Measurements from ENCODE around the gene PATL1. TPM values are rescaled to one million over a fixed set of nuclear protein-coding genes. Genes with fewer than 3 reads are reported as not detected.

Gene PATL1
- polyA plus RNA-seq, 1 of the 3 experiments (the other 2 are of a cell fraction): 20.5 TPM

- no peak for TF ChIP-seq IRF3 (IDR thresholded peaks at IDR 0.05; ENCODE audit: low read depth, low read length)
- TF ChIP-seq NFIC (IDR thresholded peaks at IDR 0.05; ENCODE audit: borderline replicate concordance): no peak; the same call in 1 of the 2 replicates
- peak; percentile 73; the same call in 1 of the 2 replicates for TF ChIP-seq FOSL2 (IDR thresholded peaks at IDR 0.05; ENCODE audit: borderline replicate concordance, low read depth)
- no peak for TF ChIP-seq YY1 (IDR thresholded peaks at IDR 0.05; ENCODE audit: low read depth)
- no peak for TF ChIP-seq GABPA (IDR thresholded peaks at IDR 0.05; ENCODE audit: low read depth)
- TF ChIP-seq TAF1 (IDR thresholded peaks at IDR 0.05; ENCODE audit: borderline replicate concordance, low read depth, low read length): no peak
- no peak for TF ChIP-seq NRF1 (IDR thresholded peaks at IDR 0.05; ENCODE audit: low read depth, low read length)
- no peak for TF ChIP-seq CTCF (IDR thresholded peaks at IDR 0.05)
- TF ChIP-seq EP300 (IDR thresholded peaks at IDR 0.05; ENCODE audit: borderline replicate concordance in 1 of 2, low read depth in 1 of 2, low read length in 1 of 2): peak in 1 of 2 experiments; percentile 60; a peak in 1 of 4 replicates
- no peak for TF ChIP-seq ZBTB33 (IDR thresholded peaks at IDR 0.05; ENCODE audit: borderline replicate concordance, low read depth)
- 0 out of 2 replicates have a peak, but pooled peaks have one; percentile 57 for TF ChIP-seq TEAD4 (IDR thresholded peaks at IDR 0.05; ENCODE audit: borderline replicate concordance, insufficient read depth)
- TF ChIP-seq SIN3A (IDR thresholded peaks at IDR 0.05; ENCODE audit: borderline replicate concordance, low read depth, low read length): no peak
- no peak for TF ChIP-seq USF2 (IDR thresholded peaks at IDR 0.05; ENCODE audit: borderline replicate concordance, low read depth, low read length)
These were observed 39.7 kb upstream of the PATL1 start (continued) for GRCh38 chr11:59708537-59708936.

- no peaks in the 10 kb centered on the region for H3K27me3 ChIP-seq (ENCODE audit: insufficient read depth)
- DNase-seq: no peak
- H3K4me3 ChIP-seq (ENCODE audit: low read depth in 2 of 2, low read length in 1 of 2): no peak overlapping the region
- TF ChIP-seq ZBTB33 (IDR thresholded peaks at IDR 0.05; ENCODE audit: borderline replicate concordance, low read depth): no peak
- no peak for TF ChIP-seq YY1 (IDR thresholded peaks at IDR 0.05; ENCODE audit: low read depth)
- no peak for TF ChIP-seq EP300 (IDR thresholded peaks at IDR 0.05; ENCODE audit: borderline replicate concordance in 1 of 2, low read depth in 1 of 2, low read length in 1 of 2)
- TF ChIP-seq JUND (IDR thresholded peaks at IDR 0.05): no peak
- TF ChIP-seq POLR2AphosphoS5 (IDR thresholded peaks at IDR 0.05; ENCODE audit: low read depth, low read length): no peak
- no peak for TF ChIP-seq CTCF (IDR thresholded peaks at IDR 0.05)
- no peak for TF ChIP-seq NFIC (IDR thresholded peaks at IDR 0.05; ENCODE audit: borderline replicate concordance)
- TF ChIP-seq EZH2phosphoT487 (IDR thresholded peaks at IDR 0.05; ENCODE audit: borderline replicate concordance, low read depth): no peak
- TF ChIP-seq RAD21 (IDR thresholded peaks at IDR 0.05; ENCODE audit: low read length): no peak
- no peak for TF ChIP-seq CHD2 (IDR thresholded peaks at IDR 0.05; ENCODE audit: low read length, partially characterized antibody)
- no peak for TF ChIP-seq FOXJ3 (CRISPR knock-in tag; IDR thresholded peaks at IDR 0.05)
- no peak for TF ChIP-seq GATA2 (CRISPR knock-in tag; IDR thresholded peaks at IDR 0.05)
- ChIA-PET POLR2A (no interaction called here), CTCF (no interaction called here)
- no peaks in the 10 kb centered on the region for H3K9me3 ChIP-seq
- WGBS (ENCODE audit: low lambda C conversion rate): 29% methylated on average over 1 of the region's 1 CpG
- peaks cover 0 to 14% of the 10 kb centered on the region in 2 experiments; a peak in 1 of 4 replicates for H3K4me1 ChIP-seq (ENCODE audit: control insufficient read depth in 1 of 2, insufficient read depth in 2 of 2, low read depth in 1 of 2, low read length in 1 of 2)
- peak overlapping the region; percentile 50; the same call in 1 of the 2 replicates for H3K9ac ChIP-seq
- peak overlapping the region; percentile 58 to 88; a peak in 3 of 4 replicates for H3K27ac ChIP-seq (ENCODE audit: low read depth in 2 of 2, low read length in 1 of 2)
- H3K9me2 ChIP-seq: no peaks in the 10 kb centered on the region
- no peaks in the 10 kb centered on the region for H3K79me2 ChIP-seq (ENCODE audit: insufficient read depth)
- H3F3A ChIP-seq (replicated peaks; ENCODE audit: insufficient read depth): peaks cover 39% of the 10 kb centered on the region
- no peaks in the 10 kb centered on the region for H3K36me3 ChIP-seq (replicated peaks in 1 of 2; ENCODE audit: control insufficient read depth in 1 of 2, insufficient read depth in 2 of 2, low read length in 1 of 2)
- H4K20me1 ChIP-seq (ENCODE audit: insufficient read depth): no peaks in the 10 kb centered on the region
- 0 out of 2 replicates have a peak overlapping the region, but pooled peaks have one; percentile 47 for H2AFZ ChIP-seq (ENCODE audit: low read depth)
- peak overlapping the region; percentile 71 for H3K4me2 ChIP-seq
These were observed 38.5 kb upstream of the PATL1 start for GRCh38 chr11:59707371-59707770.

Measured in SK-N-SH (cell line).